IPS-NIHi7 (cell line): Measurements from ENCODE around the gene SLF2.

Experiments used
- DNase-seq: peaks from one replicate; pipeline ENCODE4 v3.0.0; 2012; ENCODE audit warnings: mixed read lengths; ENCODE audit errors: extremely low spot score

The SLF2 gene

GRCh38 chr10:100999742-101000126, 87.0 kb downstream of the SLF2 start, which contains the start of gene LZTS2:
LZTS2 (plus strand) TSS chr10:100999808; CDS start chr10:101002539, 2,731 bp downstream.
- DNase-seq: peak; percentile 57

GRCh38 chr10:101000127-101000914, 87.6 kb downstream of the SLF2 start:
- no peak for DNase-seq

GRCh38 chr10:101000915-101001658, 88.3 kb downstream of the SLF2 start:
- no peak for DNase-seq

- no peak for DNase-seq
Observed at GRCh38 chr10:101001659-101002035, 88.9 kb downstream of the SLF2 start.

GRCh38 chr10:101002456-101002855, 89.7 kb downstream of the SLF2 start:
- DNase-seq: no peak

GRCh38 chr10:101003639-101004206, 91.0 kb downstream of the SLF2 start:
- DNase-seq: no peak

GRCh38 chr10:101005361-101005760, 92.6 kb downstream of the SLF2 start:
- DNase-seq: no peak

- DNase-seq: no peak
Observed at GRCh38 chr10:101005869-101006567, 93.3 kb downstream of the SLF2 start.

- DNase-seq: no peak
Observed at GRCh38 chr10:101006593-101007098, 93.9 kb downstream of the SLF2 start.

- no peak for DNase-seq
Observed at GRCh38 chr10:101007099-101007711, 94.4 kb downstream of the SLF2 start.

- no peak for DNase-seq
Observed at GRCh38 chr10:101007915-101008822, 95.4 kb downstream of the SLF2 start.

- no peak for DNase-seq
Observed at GRCh38 chr10:101008823-101009423, 96.2 kb downstream of the SLF2 start.

- no peak for DNase-seq
Observed at GRCh38 chr10:101010329-101010728, 97.6 kb downstream of the SLF2 start.

- DNase-seq: peak; percentile 64
Observed at GRCh38 chr10:101011517-101012423, 99.0 kb downstream of the SLF2 start.

- peak; percentile 76 for DNase-seq
Observed at GRCh38 chr10:101012525-101013364, 100.0 kb downstream of the SLF2 start.

GRCh38 chr10:101013365-101013825, 100.6 kb downstream of the SLF2 start:
- no peak for DNase-seq

GRCh38 chr10:101014230-101014884, 101.6 kb downstream of the SLF2 start:
- DNase-seq: peak; percentile 78
